B cell (primary cell): ENCODE data around the gene ZNF438. TPM values are rescaled to one million over a fixed set of nuclear protein-coding genes. Genes with fewer than 3 reads are reported as not detected.

Source experiments
- ATAC-seq: fragments of 200-7000 bp; cut with Tn5 transposase; one replicate; pipeline ENCODE4 v1.10.0; 2021; ENCODE audit warnings: low read depth, mild to moderate bottlenecking, moderate number of reproducible peaks, moderate library complexity
- CTCF ChIA-PET: fragments of 350-600 bp; sonication (Branson Sonifier 250); formaldehyde crosslinking; loops from one replicate; lab custom pipeline; 2021; ENCODE audit warnings: antibody characterized with exemption, inconsistent platforms; lab: Charles Lee
- POLR2A ChIA-PET: fragments of 350-600 bp; sonication (Branson Sonifier 250); formaldehyde crosslinking; loops from one replicate; lab custom pipeline; 2021; ENCODE audit warnings: antibody characterized with exemption; lab: Charles Lee
- DNase-seq: peaks from one replicate; pipeline ENCODE4 v3.0.0; 2013
- H2AFZ ChIP-seq: 2 replicates; pipeline ENCODE4 v1.6.1; 2012; ENCODE audit warnings: mild to moderate bottlenecking, low read depth, low read length; ENCODE audit not compliant: insufficient read depth, poor library complexity, severe bottlenecking
- H3K27ac ChIP-seq, 2 donors: 1 replicate in 1 of 2; 2 replicates in 1 of 2; pipeline ENCODE4 v1.5.1; 2012 to 2013; ENCODE audit warnings: low read length in 2 of 2, mild to moderate bottlenecking in 2 of 2, moderate library complexity in 1 of 2
- H3K27me3 ChIP-seq, 4 experiments: fragments of 200-600 bp in 1 of 4; sonication (generic) in 1 of 4; replicated peaks in 1 of 4; 1 replicate in 2 of 4; 2 replicates in 2 of 4; pipeline versions ENCODE4 v1.6.1 to v1.7.0; 2013 to 2016; ENCODE audit warnings: low read length in 3 of 4, mild to moderate bottlenecking in 2 of 4, mixed read lengths in 1 of 4, moderate library complexity in 1 of 4; ENCODE audit not compliant: insufficient read depth in 4 of 4, control insufficient read depth in 3 of 4; ENCODE audit errors: control extremely low read depth in 1 of 4
- H3K36me3 ChIP-seq, 2 experiments: replicated peaks in 1 of 2; 1 replicate in 1 of 2; 2 replicates in 1 of 2; pipeline versions ENCODE4 v1.6.1 to v1.7.1; 2013; ENCODE audit warnings: low read length in 1 of 2; ENCODE audit not compliant: insufficient read depth in 2 of 2, control insufficient read depth in 1 of 2; ENCODE audit errors: control extremely low read depth in 1 of 2, extremely low read depth in 1 of 2
- H3K4me1 ChIP-seq, 2 donors: fragments of 200-600 bp in 1 of 2; sonication (generic) in 1 of 2; 1 replicate in 1 of 2; 2 replicates in 1 of 2; pipeline versions ENCODE4 v1.5.1 to v1.6.1; 2013 to 2017; ENCODE audit warnings: low read length in 2 of 2; ENCODE audit not compliant: control insufficient read depth in 2 of 2, insufficient read depth in 2 of 2
- H3K4me2 ChIP-seq: replicated peaks from 2 replicates; pipeline ENCODE3; 2012; ENCODE audit warnings: mild to moderate bottlenecking, low read depth, low read length; ENCODE audit not compliant: poor library complexity, severe bottlenecking
- H3K4me3 ChIP-seq, 5 experiments: fragments of 200-600 bp in 1 of 5; sonication (generic) in 1 of 5; 1 replicate in 3 of 5; 2 replicates in 2 of 5; pipeline versions ENCODE4 v1.5.1 to v1.7.0; 2011 to 2016; ENCODE audit warnings: low read length in 4 of 5, mild to moderate bottlenecking in 4 of 5, low read depth in 2 of 5, control low read depth in 1 of 5, moderate library complexity in 1 of 5; ENCODE audit not compliant: insufficient read depth in 1 of 5; ENCODE audit errors: control extremely low read depth in 1 of 5, extremely low read depth in 1 of 5
- H3K79me2 ChIP-seq: fragments of 200-600 bp; sonication (generic); one replicate; pipeline ENCODE4 v1.6.0; 2016; ENCODE audit warnings: low read length; ENCODE audit not compliant: control insufficient read depth, insufficient read depth
- H3K9ac ChIP-seq: fragments of 200-600 bp; sonication (generic); 2 replicates; pipeline ENCODE4 v1.6.1; 2017; ENCODE audit warnings: mild to moderate bottlenecking, low read length, moderate library complexity
- H3K9me3 ChIP-seq, 3 donors: one replicate each; pipeline versions ENCODE4 v1.6.1 to v1.7.1; 2013; ENCODE audit warnings: low read length in 2 of 3; ENCODE audit not compliant: control insufficient read depth in 2 of 3, insufficient read depth in 1 of 3; ENCODE audit errors: control extremely low read depth in 1 of 3
- H4K20me1 ChIP-seq: 2 replicates; pipeline ENCODE4 v1.6.0; 2012; ENCODE audit warnings: mild to moderate bottlenecking, low read length; ENCODE audit not compliant: insufficient read depth, control insufficient read depth, poor library complexity, severe bottlenecking
- H3K27ac Mint-ChIP-seq: one replicate; pipeline ENCODE4 v1.8.0; 2021; ENCODE audit warnings: mixed read lengths
- H3K27me3 Mint-ChIP-seq: one replicate; pipeline ENCODE4 v1.8.0; 2021; ENCODE audit warnings: mixed read lengths
- H3K4me1 Mint-ChIP-seq: one replicate; pipeline ENCODE4 v1.8.0; 2021; ENCODE audit warnings: mixed read lengths
- H3K4me3 Mint-ChIP-seq: one replicate; pipeline ENCODE4 v1.8.0; 2021; ENCODE audit warnings: mixed read lengths
- H3K9me3 Mint-ChIP-seq: one replicate; pipeline ENCODE4 v1.8.0; 2022; ENCODE audit warnings: mixed read lengths; ENCODE audit not compliant: insufficient read depth
- EZH2 ChIP-seq: IDR thresholded peaks from 2 replicates; pipeline ENCODE4 v1.6.1; 2012; ENCODE audit warnings: borderline replicate concordance, low read depth, mild to moderate bottlenecking, moderate library complexity, low read length; ENCODE audit not compliant: insufficient read depth, poor library complexity, severe bottlenecking
- WGBS: methylation state at CpG from one replicate; pipeline ENCODE4 v1.1.5; 2013; ENCODE audit warnings: missing lambda C conversion rate; ENCODE audit not compliant: insufficient coverage; 5-methylcytosine and 5-hydroxymethylcytosine counted together
- intact Hi-C: fragments of 100-400 bp; cut with micrococcal nuclease; formaldehyde crosslinking; loops from one replicate; pipeline ENCODE4 v1.10.0; 2022
- polyA plus RNA-seq: library from polyadenylated mRNA; depleted of rRNA; stranded (reverse); fragments of >200 nt; gene quantifications from 2 replicates; pipeline ENCODE4 v1.2.3, GENCODE V29; 2012
- total RNA-seq, 2 donors: library from RNA; stranded (reverse); fragments of 120-200 nt in 1 of 2; gene quantifications; 1 replicate in 1 of 2; 2 replicates in 1 of 2; pipeline versions ENCODE4 v1.2.3 to v1.2.4, GENCODE V29; 2013 to 2022
- TF ChIP-seq, protein P1 (sequence below): fragments of 200-600 bp; IDR thresholded peaks from one replicate; pipeline ENCODE4 v1.8.0; 2022; ENCODE audit warnings: antibody characterized with exemption, mild to moderate bottlenecking

The ZNF438 gene
- total and polyA plus RNA-seq, 2 donors (not counting 1 experiment from before 2014, with no cell fraction given), result 2.0 to 3.7 TPM

DNA sequence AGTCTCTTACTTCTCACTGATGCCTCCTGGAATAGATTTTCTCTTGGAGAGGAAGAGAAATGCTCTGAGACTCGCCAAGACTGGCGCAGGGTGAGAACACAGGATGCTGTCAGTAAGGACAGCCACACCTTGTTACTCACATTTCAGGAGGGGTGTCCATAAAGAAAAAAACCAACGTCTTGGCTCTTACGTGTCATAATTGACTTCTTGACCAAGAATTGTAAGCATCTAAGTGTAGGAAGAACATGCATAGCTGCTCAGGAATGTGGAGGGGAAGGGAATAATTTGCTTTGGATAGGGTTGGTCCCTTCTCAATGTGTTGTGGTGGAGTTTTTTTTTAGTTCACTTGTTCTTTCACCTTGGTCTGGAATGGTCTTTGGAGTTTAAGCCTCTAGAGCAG lies 43.8 kb upstream of the ZNF438 start:
- no peak for TF ChIP-seq EZH2
- TF ChIP-seq, protein P1, sequence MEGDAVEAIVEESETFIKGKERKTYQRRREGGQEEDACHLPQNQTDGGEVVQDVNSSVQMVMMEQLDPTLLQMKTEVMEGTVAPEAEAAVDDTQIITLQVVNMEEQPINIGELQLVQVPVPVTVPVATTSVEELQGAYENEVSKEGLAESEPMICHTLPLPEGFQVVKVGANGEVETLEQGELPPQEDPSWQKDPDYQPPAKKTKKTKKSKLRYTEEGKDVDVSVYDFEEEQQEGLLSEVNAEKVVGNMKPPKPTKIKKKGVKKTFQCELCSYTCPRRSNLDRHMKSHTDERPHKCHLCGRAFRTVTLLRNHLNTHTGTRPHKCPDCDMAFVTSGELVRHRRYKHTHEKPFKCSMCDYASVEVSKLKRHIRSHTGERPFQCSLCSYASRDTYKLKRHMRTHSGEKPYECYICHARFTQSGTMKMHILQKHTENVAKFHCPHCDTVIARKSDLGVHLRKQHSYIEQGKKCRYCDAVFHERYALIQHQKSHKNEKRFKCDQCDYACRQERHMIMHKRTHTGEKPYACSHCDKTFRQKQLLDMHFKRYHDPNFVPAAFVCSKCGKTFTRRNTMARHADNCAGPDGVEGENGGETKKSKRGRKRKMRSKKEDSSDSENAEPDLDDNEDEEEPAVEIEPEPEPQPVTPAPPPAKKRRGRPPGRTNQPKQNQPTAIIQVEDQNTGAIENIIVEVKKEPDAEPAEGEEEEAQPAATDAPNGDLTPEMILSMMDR, result no peak
- Mint-ChIP-seq H3K4me1 (no peaks in the 10 kb centered on the region), H3K4me3 (no peak overlapping the region), H3K9me3 (no peaks in the 10 kb centered on the region), H3K27me3 (peaks cover 13% of the 10 kb centered on the region), H3K27ac (no peak overlapping the region)
- ATAC-seq (no peak), DNase-seq (no peak)
- Histone ChIP-seq H3K27me3 (no peaks in the 10 kb centered on the region), H4K20me1 (no peaks in the 10 kb centered on the region), H3K4me2 (no peak overlapping the region), H2AFZ (no peak overlapping the region), H3K9ac (no peak overlapping the region), H3K36me3 (no peaks in the 10 kb centered on the region), H3K27ac (no peak overlapping the region), H3K9me3 (no peaks in the 10 kb centered on the region), H3K4me3 (no peak overlapping the region), H3K79me2 (no peaks in the 10 kb centered on the region), H3K4me1 (no peaks in the 10 kb centered on the region)
- 92% methylated on average over 2 of the region's 4 CpGs for WGBS
- ChIA-PET POLR2A (no interaction called here), CTCF (no interaction called here)
- intact Hi-C loops, result no loop called here

DNA sequence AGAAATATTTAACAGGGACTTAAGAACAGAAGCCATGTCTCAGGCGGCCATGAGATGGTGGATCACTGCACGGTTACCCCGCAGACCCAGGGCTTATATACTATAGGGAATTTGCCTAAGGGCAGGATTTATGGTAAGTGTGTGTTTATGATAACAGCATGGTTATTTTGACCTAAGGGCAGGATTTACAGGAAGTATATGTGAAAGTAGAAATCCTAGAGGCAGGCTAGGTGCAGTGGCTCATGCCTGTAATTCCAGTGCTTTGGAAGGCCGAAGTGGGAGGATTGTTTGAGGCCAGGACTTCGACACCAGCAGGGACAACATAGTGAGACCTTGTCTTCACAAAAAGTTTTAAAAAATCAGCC lies 43.0 kb upstream of the ZNF438 start:
- WGBS, result 93% methylated on average over 5 of the region's 5 CpGs
- Histone ChIP-seq H3K27ac (no peak overlapping the region), H3K27me3 (no peaks in the 10 kb centered on the region), H3K9me3 (no peaks in the 10 kb centered on the region), H4K20me1 (no peaks in the 10 kb centered on the region), H3K4me2 (no peak overlapping the region), H3K9ac (no peak overlapping the region), H3K4me3 (no peak overlapping the region), H3K79me2 (no peaks in the 10 kb centered on the region), H3K36me3 (no peaks in the 10 kb centered on the region), H3K4me1 (no peaks in the 10 kb centered on the region), H2AFZ (no peak overlapping the region)
- peaks cover 19% of the 10 kb centered on the region for H3K27me3 Mint-ChIP-seq
- intact Hi-C loops, result no loop called here
- H3K4me3 Mint-ChIP-seq, result no peak overlapping the region
- H3K27ac Mint-ChIP-seq, result no peak overlapping the region
- CTCF ChIA-PET, result interaction anchor here (0.7 kb wide), 1 partner anchor 692 kb away, joined by 3 read pairs; no protein-coding TSS in a partner anchor
- no peaks in the 10 kb centered on the region for H3K9me3 Mint-ChIP-seq
- no peaks in the 10 kb centered on the region for H3K4me1 Mint-ChIP-seq
- TF ChIP-seq, protein P1, result no peak
- no peak for DNase-seq
- POLR2A ChIA-PET, result no interaction called here
- no peak for ATAC-seq
